Fibroblast of lung (primary cell): ENCODE data around the gene ZNF423.

ENCODE experiments used
- CTCF ChIP-seq, 2 donors: IDR thresholded peaks in 1 of 2; conservative IDR thresholded peaks in 1 of 2; 1 replicate in 1 of 2; 2 replicates in 1 of 2; pipeline ENCODE4 v1.5.1; 2011 to 2012; ENCODE audit warnings: low read length in 2 of 2, control low read depth in 1 of 2, inconsistent platforms in 1 of 2, low read depth in 1 of 2, mild to moderate bottlenecking in 1 of 2
- EZH2 ChIP-seq: IDR thresholded peaks from 2 replicates; pipeline ENCODE4 v1.5.1; 2012; ENCODE audit warnings: low read length, control low read depth, mild to moderate bottlenecking; ENCODE audit errors: missing control alignments

GRCh38 chr16:49697631-49698452 lies 158.1 kb downstream of the ZNF423 start:
- no peak for TF ChIP-seq CTCF (conservative IDR thresholded peaks at IDR 0.05 in 1 of 2, IDR thresholded peaks at IDR 0.05 in 1 of 2; ENCODE audit: low read depth in 1 of 2, low read length in 2 of 2)
- TF ChIP-seq EZH2 = no peak
